Tibial artery (tissue), 4 donors: Measurements from ENCODE around the gene MICU2.

Source experiments
- DNase-seq, 2 donors: peaks; one replicate each; pipeline ENCODE4 v3.0.0-alpha.2; 2019
- H3K27ac ChIP-seq, 2 donors: fragments of 200-600 bp; sonication (generic) in 1 of 2; 1 replicate in 1 of 2; 2 replicates in 1 of 2; pipeline ENCODE4 v1.5.1; 2018 to 2019; ENCODE audit warnings: mild to moderate bottlenecking in 1 of 2
- H3K27me3 ChIP-seq, 2 donors: fragments of 200-600 bp; sonication (generic) in 1 of 2; one replicate each; pipeline versions ENCODE4 v1.5.1 to v1.6.0; 2016 to 2019
- H3K36me3 ChIP-seq, 3 donors: fragments of 200-600 bp; sonication (generic) in 2 of 3; one replicate each; pipeline ENCODE4 v1.5.1; 2016 to 2019; ENCODE audit warnings: mild to moderate bottlenecking in 2 of 3
- H3K4me1 ChIP-seq, 4 donors: fragments of 200-600 bp; sonication (generic) in 2 of 4; 1 replicate in 3 of 4; 2 replicates in 1 of 4; pipeline ENCODE4 v1.5.1; 2016 to 2019
- H3K4me3 ChIP-seq, 2 donors: fragments of 200-600 bp; sonication (generic) in 1 of 2; 1 replicate in 1 of 2; 2 replicates in 1 of 2; pipeline ENCODE4 v1.5.1; 2018 to 2019; ENCODE audit warnings: mild to moderate bottlenecking in 2 of 2
- H3K9me3 ChIP-seq, 3 donors: fragments of 200-600 bp; sonication (generic) in 1 of 3; one replicate each; pipeline ENCODE4 v1.5.1; 2016 to 2019
- intact Hi-C: fragments of 100-400 bp; cut with DNase I; formaldehyde crosslinking; loops from one replicate; pipeline ENCODE4 v1.15.0; 2023; ENCODE audit warnings: low total_unique reads
- TF ChIP-seq, protein P1 (sequence below), 2 experiments: fragments of 200-600 bp in 1 of 2; fragments of 450-650 bp in 1 of 2; IDR thresholded peaks; one replicate each; pipeline ENCODE4 v1.5.1; 2017 to 2019; ENCODE audit warnings: antibody characterized with exemption in 2 of 2, mild to moderate bottlenecking in 1 of 2, moderate library complexity in 1 of 2

MICU2 gene

DNA sequence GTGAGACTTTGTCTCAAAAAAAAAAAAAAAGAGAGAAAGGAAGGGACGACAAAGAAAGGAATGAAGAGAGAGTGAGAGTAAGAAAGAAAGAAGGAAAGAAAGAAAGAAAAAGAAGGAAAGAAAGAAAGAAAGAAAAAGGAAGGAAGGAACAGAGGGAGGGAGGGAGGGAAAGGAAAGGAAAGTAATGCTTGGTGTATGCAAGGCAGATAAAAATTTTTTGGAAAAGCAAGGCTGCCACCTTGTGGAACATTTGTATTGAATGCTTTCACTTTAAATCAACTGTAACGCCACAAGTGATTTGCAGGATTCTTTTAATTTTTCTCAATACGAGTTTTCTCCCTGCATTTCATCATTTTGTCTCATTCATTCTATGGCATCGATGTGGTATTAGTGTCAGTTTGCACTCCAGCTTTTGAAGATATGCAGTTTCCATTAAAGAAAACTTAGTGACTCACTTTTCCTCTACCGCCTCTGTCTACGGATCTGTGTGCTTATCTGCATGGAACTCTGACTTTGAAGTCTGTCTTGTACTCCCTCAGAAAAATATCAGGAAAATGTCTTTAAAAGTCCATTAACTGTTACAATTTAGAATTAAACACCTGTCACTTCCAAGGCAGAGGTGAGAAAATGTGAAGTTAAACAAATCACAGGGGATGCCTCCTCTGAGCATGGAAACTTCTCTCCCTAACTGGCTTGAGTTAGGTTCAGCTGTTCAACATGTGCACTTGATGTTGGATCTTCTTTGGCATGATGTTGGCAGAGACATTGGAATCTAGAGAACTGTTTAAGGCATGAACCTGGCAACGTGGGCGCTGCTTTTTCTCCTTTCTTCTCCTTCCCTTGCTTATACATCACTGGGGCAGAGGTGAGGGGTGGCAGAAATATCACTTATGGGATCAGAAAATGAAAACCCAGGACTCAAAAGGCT, 124.8 kb downstream of the MICU2 start:
- H3K4me3 ChIP-seq: peak overlapping the region in 1 of 2 donors; percentile 28
- DNase-seq: no peak

DNA sequence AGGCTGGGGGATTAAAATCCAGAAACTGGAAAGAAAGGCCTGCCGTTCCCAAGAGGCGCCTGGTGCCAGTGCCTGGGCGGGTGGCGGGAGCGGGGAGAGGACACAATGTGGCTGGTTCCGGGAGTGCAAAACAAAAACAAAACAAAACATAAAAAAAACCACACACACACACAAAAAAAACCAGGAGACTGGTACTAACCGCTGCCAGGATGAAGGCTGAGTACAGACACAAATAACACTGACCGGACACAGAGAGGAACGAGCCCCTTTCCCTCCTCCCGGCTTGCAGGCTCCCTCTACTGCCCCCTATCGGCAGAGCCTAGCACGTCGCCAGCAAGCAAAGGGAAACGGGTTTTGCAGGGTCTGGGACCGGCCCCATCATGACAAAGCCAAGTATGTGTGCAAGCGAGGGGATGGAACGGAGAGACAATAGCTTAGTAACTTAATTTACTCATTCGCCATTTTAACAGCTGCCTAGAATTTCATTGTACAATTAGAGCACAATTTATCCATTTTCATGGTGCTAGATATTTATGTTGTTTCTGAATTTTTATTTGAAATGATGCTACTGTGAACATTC, 127.0 kb downstream of the MICU2 start:
- peaks cover 0 to 15% (median 7%) of the 10 kb centered on the region in 4 donors for H3K4me1 ChIP-seq
- H3K9me3 ChIP-seq: peaks cover 0 to 3% (median 0%) of the 10 kb centered on the region in 3 donors
- TF ChIP-seq, protein P1, sequence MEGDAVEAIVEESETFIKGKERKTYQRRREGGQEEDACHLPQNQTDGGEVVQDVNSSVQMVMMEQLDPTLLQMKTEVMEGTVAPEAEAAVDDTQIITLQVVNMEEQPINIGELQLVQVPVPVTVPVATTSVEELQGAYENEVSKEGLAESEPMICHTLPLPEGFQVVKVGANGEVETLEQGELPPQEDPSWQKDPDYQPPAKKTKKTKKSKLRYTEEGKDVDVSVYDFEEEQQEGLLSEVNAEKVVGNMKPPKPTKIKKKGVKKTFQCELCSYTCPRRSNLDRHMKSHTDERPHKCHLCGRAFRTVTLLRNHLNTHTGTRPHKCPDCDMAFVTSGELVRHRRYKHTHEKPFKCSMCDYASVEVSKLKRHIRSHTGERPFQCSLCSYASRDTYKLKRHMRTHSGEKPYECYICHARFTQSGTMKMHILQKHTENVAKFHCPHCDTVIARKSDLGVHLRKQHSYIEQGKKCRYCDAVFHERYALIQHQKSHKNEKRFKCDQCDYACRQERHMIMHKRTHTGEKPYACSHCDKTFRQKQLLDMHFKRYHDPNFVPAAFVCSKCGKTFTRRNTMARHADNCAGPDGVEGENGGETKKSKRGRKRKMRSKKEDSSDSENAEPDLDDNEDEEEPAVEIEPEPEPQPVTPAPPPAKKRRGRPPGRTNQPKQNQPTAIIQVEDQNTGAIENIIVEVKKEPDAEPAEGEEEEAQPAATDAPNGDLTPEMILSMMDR (IDR thresholded peaks at IDR 0.05): peak; percentile 79 to 88
- H3K36me3 ChIP-seq: no peaks in the 10 kb centered on the region
- intact Hi-C loops: loop anchor here (5.0 to 10.0 kb wide), 4 partner anchors 180 to 532 kb away; partner anchors contain the start of genes MRPL57 and SKA3
- peak; percentile 74 to 82 for DNase-seq
- H3K27me3 ChIP-seq: no peaks in the 10 kb centered on the region
- no peak overlapping the region for H3K27ac ChIP-seq
- H3K4me3 ChIP-seq: peak overlapping the region; percentile 40 to 46

More for the DNA sequence above, 124.8 kb downstream of the MICU2 start:
- no peaks in the 10 kb centered on the region for H3K27me3 ChIP-seq
- H3K9me3 ChIP-seq: no peaks in the 10 kb centered on the region
- TF ChIP-seq, protein P1 (IDR thresholded peaks at IDR 0.05): peak; percentile 63 to 69
- H3K4me1 ChIP-seq: peaks cover 0 to 15% (median 7%) of the 10 kb centered on the region in 4 donors
- intact Hi-C loops: loop anchor here (5.0 to 10.0 kb wide), 4 partner anchors 182 to 534 kb away; partner anchors contain the start of genes MRPL57 and SKA3
- H3K27ac ChIP-seq: no peak overlapping the region
- no peaks in the 10 kb centered on the region for H3K36me3 ChIP-seq

DNA sequence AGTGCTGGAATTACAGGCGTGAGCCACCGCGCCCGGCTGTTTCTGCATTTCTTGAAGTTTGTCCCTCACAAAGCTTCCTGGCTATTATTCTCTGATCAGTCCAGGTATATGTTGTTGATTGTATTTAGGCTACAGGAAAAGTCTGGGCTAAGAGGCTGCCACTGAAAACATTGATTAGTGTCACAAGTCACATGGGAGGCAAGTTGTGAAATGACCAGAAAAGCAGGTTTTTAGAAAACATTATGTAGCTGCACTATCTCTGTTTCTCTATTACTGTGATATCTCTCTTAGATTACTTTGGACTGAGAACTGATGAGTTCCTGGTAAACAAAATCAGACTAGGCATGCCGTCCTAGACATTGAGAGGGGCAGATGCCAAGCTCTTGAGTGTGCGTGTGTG, 128.9 kb downstream of the MICU2 start:
- peaks cover 0 to 4% (median 0%) of the 10 kb centered on the region in 3 donors for H3K9me3 ChIP-seq
- H3K27me3 ChIP-seq: no peaks in the 10 kb centered on the region
- TF ChIP-seq, protein P1 (IDR thresholded peaks at IDR 0.05): no peak
- H3K4me3 ChIP-seq: no peak overlapping the region
- H3K36me3 ChIP-seq: no peaks in the 10 kb centered on the region
- no peak overlapping the region for H3K27ac ChIP-seq
- DNase-seq: no peak
- peaks cover 0 to 15% (median 7%) of the 10 kb centered on the region in 4 donors for H3K4me1 ChIP-seq
- intact Hi-C loops: loop anchor here (5.0 to 10.0 kb wide), 4 partner anchors 178 to 530 kb away; partner anchors contain the start of genes MRPL57 and SKA3

DNA sequence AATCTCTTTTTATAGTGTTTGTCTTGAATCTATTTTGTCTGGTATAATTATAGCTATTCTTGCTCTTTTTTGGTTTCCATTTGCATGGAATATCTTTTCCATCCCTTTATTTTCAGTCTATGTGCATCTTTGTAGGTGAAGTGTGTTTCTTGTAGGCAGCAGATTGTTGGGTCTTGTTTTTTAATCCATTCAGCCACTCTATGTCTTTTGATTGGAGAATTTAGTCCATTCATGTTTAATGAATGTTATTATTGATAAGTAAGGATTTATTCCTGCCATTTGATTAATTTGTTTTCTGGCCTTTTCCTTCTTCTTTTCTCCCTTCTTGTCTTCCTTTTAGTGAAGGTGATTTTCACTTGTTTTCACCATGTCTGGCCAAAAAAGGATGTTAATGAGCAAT, 133.2 kb downstream of the MICU2 start:
- intact Hi-C loops: loop anchor here (10.0 kb wide), 2 partner anchors 296 to 526 kb away; partner anchors contain the start of genes MRPL57 and SKA3

DNA sequence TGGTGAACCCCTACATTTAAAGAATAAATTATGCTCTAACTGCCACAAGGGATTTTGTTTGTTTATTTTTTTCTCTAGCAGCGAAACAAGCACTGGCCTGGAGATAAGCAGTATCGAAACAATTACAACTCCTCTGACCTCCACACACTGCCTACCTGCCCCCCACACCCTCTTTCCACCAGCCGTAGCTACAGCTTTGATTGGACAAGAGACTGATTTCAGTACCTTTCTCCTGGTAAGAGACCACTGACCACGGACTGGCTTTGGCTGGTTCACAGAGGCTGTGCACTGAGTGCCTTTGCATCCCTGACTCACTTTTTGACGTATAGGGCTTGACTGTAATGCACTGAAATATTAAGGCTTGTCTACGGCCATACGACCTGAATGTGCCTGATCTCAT, 137.4 kb downstream of the MICU2 start:
- H3K36me3 ChIP-seq: no peaks in the 10 kb centered on the region
- H3K27ac ChIP-seq: no peak overlapping the region
- intact Hi-C loops: no loop called here
- H3K9me3 ChIP-seq: no peaks in the 10 kb centered on the region
- no peak for DNase-seq
- no peak overlapping the region for H3K4me3 ChIP-seq
- H3K4me1 ChIP-seq: no peaks in the 10 kb centered on the region
- no peaks in the 10 kb centered on the region for H3K27me3 ChIP-seq
- TF ChIP-seq, protein P1 (IDR thresholded peaks at IDR 0.05): no peak

More for the DNA sequence above, 133.2 kb downstream of the MICU2 start:
- TF ChIP-seq, protein P1 (IDR thresholded peaks at IDR 0.05): no peak
- H3K36me3 ChIP-seq: no peaks in the 10 kb centered on the region
- H3K9me3 ChIP-seq: peaks cover 0 to 4% (median 0%) of the 10 kb centered on the region in 3 donors
- H3K4me1 ChIP-seq: no peaks in the 10 kb centered on the region
- no peak overlapping the region for H3K4me3 ChIP-seq
- DNase-seq: no peak
- no peaks in the 10 kb centered on the region for H3K27me3 ChIP-seq
- H3K27ac ChIP-seq: no peak overlapping the region
